ENCODE measurements around the gene PDE11A.

GRCh38 chr2:177964892-177965291, 107.7 kb downstream of the PDE11A start:
- TF ChIP-seq TAF1 (IDR thresholded peaks at IDR 0.05; ENCODE audit: borderline replicate concordance, insufficient read depth, low read length) (no peak), POLR2AphosphoS5 (IDR thresholded peaks at IDR 0.05; ENCODE audit: low read depth, low read length) (no peak), REST (IDR thresholded peaks at IDR 0.05; ENCODE audit: insufficient read depth in 1 of 2, low read depth in 2 of 2, low read length in 2 of 2) (no peak), SIN3A (IDR thresholded peaks at IDR 0.05; ENCODE audit: borderline replicate concordance, insufficient read depth, low read length) (no peak), FOXP2 (optimal IDR thresholded peaks at IDR 0.05; ENCODE audit: borderline replicate concordance, extremely low read depth, extremely low read length, insufficient read depth) (no peak)
